Measurements from ENCODE around the gene IVL.

- no peak for TF ChIP-seq EZH2phosphoT487 (IDR thresholded peaks at IDR 0.05; ENCODE audit: low read depth, severe bottlenecking, unreplicated experiment)
- TF ChIP-seq, protein P1, sequence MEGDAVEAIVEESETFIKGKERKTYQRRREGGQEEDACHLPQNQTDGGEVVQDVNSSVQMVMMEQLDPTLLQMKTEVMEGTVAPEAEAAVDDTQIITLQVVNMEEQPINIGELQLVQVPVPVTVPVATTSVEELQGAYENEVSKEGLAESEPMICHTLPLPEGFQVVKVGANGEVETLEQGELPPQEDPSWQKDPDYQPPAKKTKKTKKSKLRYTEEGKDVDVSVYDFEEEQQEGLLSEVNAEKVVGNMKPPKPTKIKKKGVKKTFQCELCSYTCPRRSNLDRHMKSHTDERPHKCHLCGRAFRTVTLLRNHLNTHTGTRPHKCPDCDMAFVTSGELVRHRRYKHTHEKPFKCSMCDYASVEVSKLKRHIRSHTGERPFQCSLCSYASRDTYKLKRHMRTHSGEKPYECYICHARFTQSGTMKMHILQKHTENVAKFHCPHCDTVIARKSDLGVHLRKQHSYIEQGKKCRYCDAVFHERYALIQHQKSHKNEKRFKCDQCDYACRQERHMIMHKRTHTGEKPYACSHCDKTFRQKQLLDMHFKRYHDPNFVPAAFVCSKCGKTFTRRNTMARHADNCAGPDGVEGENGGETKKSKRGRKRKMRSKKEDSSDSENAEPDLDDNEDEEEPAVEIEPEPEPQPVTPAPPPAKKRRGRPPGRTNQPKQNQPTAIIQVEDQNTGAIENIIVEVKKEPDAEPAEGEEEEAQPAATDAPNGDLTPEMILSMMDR (IDR thresholded peaks at IDR 0.05; ENCODE audit: poor library complexity), result no peak
- TF ChIP-seq EZH2 (IDR thresholded peaks at IDR 0.05; ENCODE audit: borderline replicate concordance), result no peak
These were observed 48.6 kb upstream of the IVL start, which contains the start of gene LCE7A for GRCh38 chr1:152859696-152860095.

Measured in hepatocyte (in vitro differentiated cells).